A673 (cell line): Measurements from ENCODE around the gene FFAR2. TPM values are rescaled to one million over a fixed set of nuclear protein-coding genes. Genes with fewer than 3 reads are reported as not detected.
"Not testable (repeated sequence)": the region's sequence is repeated elsewhere in the genome, so short reads cannot be mapped to it uniquely, and the experiment has no call there.

Experiments used
- BruUV-seq: library from RNA; stranded (reverse); fragments of 400-500 nt; replicated peaks from 2 replicates; lab custom pipeline; 2021; lab: Mats Ljungman, UMichigan
- CTCF ChIA-PET: fragments of 300-600 bp; sonication (Branson Sonifier 250); formaldehyde crosslinking; loops from one replicate; lab custom pipeline; 2022; ENCODE audit warnings: antibody characterized with exemption; lab: Charles Lee
- POLR2A ChIA-PET: fragments of 300-600 bp; sonication (Branson Sonifier 250); formaldehyde crosslinking; loops from one replicate; lab custom pipeline; 2022; ENCODE audit warnings: antibody characterized with exemption; ENCODE audit not compliant: low non-redundant PET; lab: Charles Lee
- DNase-seq: peaks from one replicate; pipeline ENCODE4 v3.0.0-alpha.2; 2015; ENCODE audit warnings: low spot score
- H3K27ac ChIP-seq: fragments of 200-600 bp; sonication (generic); 2 replicates; pipeline ENCODE4 v1.5.1; 2016; ENCODE audit warnings: mixed run types, low read depth, mild to moderate bottlenecking, mixed read lengths, antibody characterized with exemption, low read length; ENCODE audit not compliant: poor library complexity, severe bottlenecking
- H3K27me3 ChIP-seq: fragments of 200-600 bp; sonication (generic); replicated peaks from 2 replicates; pipeline ENCODE4 v1.6.1; 2017; ENCODE audit warnings: mixed run types, low read depth, mild to moderate bottlenecking, mixed read lengths, antibody characterized with exemption, low read length; ENCODE audit not compliant: insufficient read depth, poor library complexity
- H3K36me3 ChIP-seq: fragments of 200-600 bp; sonication (generic); 2 replicates; pipeline ENCODE4 v1.6.1; 2016; ENCODE audit warnings: mixed run types, mild to moderate bottlenecking, mixed read lengths, antibody characterized with exemption, low read length; ENCODE audit not compliant: insufficient read depth, poor library complexity, severe bottlenecking
- H3K4me1 ChIP-seq: fragments of 200-600 bp; sonication (generic); 2 replicates; pipeline ENCODE4 v1.6.1; 2017; ENCODE audit warnings: mixed run types, mild to moderate bottlenecking, mixed read lengths, antibody characterized with exemption, low read length; ENCODE audit not compliant: insufficient read depth, poor library complexity, severe bottlenecking
- H3K4me3 ChIP-seq: fragments of 200-600 bp; sonication (generic); 2 replicates; pipeline ENCODE4 v1.5.1; 2016; ENCODE audit warnings: low read depth, mixed run types, mild to moderate bottlenecking, mixed read lengths, low read length; ENCODE audit not compliant: poor library complexity, severe bottlenecking
- H3K9me3 ChIP-seq: fragments of 200-600 bp; sonication (generic); 2 replicates; pipeline ENCODE4 v1.6.1; 2016; ENCODE audit warnings: mixed run types, low read depth, mild to moderate bottlenecking, mixed read lengths, antibody characterized with exemption, low read length; ENCODE audit not compliant: poor library complexity, severe bottlenecking
- CTCF ChIP-seq: fragments of 300-800, 200-600 bp; sonication (generic); conservative IDR thresholded peaks from 2 replicates; pipeline ENCODE4 v1.5.1; 2017; ENCODE audit warnings: low read depth, mild to moderate bottlenecking, antibody characterized with exemption, low read length, moderate library complexity, mixed read lengths
- EZH2 ChIP-seq: fragments of 200-600 bp; sonication (generic); IDR thresholded peaks from 2 replicates; pipeline ENCODE4 v1.6.1; 2017; ENCODE audit warnings: borderline replicate concordance, low read depth, mild to moderate bottlenecking, mixed read lengths, antibody characterized with exemption, low read length; ENCODE audit not compliant: poor library complexity, severe bottlenecking
- intact Hi-C: fragments of 100-400 bp; cut with micrococcal nuclease; formaldehyde crosslinking; loops from one replicate; pipeline ENCODE4 v1.10.0; 2022; ENCODE audit not compliant: unreplicated experiment
- total RNA-seq: library from RNA; stranded (reverse); gene quantifications from 2 replicates; pipeline ENCODE4 v1.2.3, GENCODE V29; 2021

FFAR2 gene
- total RNA-seq, 1 experiment from 2014 or later, result not detected

DNA sequence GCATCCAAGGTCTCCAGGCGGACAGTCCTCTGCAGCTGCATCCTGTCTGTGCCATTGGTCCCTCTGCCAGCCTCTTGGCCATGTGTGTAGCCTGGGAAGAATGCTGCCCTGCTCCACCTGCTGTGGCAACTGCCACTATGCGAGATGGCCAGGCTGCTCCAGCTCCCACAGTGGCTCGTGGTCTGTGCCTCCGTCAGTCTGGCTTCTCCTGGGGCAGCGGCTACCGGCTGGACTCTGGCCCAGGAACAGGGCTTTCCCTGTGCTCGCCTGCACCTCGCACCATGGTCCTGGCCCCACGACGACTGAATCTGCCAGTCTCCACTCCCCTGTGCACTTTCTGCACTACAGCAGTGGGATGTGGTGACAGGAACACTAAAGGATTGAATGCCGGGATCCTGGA, 26.7 kb upstream of the FFAR2 start:
- H3K4me3 ChIP-seq, result no peak overlapping the region
- DNase-seq, result no peak
- POLR2A ChIA-PET, result no interaction called here
- no peaks in the 10 kb centered on the region for H3K4me1 ChIP-seq
- TF ChIP-seq CTCF (no peak), EZH2 (no peak)
- H3K36me3 ChIP-seq, result no peaks in the 10 kb centered on the region
- CTCF ChIA-PET, result no interaction called here
- intact Hi-C loops, result no loop called here
- H3K27ac ChIP-seq, result no peak overlapping the region
- no peaks in the 10 kb centered on the region for H3K9me3 ChIP-seq
- no TSS peak for BruUV-seq
- peaks cover 25% of the 10 kb centered on the region for H3K27me3 ChIP-seq

DNA sequence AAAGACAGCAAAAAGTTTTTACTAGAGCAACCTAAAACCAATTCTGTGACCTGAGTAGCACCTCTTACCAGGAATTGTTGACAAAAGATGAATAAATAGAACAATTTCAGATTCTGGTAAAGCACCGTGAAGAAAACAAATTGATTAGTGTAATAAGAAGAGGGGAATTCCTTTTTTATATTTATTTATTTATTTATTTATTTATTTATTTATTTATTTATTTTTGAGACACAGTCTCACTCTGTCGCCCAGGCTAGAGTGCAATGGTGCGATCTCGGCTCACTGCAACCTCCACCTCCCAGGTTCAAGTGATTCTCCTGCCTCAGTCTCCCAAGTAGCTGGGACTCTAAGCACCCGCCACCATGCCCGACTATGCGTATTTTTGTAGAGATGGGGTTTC, 24.7 kb upstream of the FFAR2 start:
- intact Hi-C loops, POLR2A ChIA-PET, H3K27me3 ChIP-seq, CTCF ChIA-PET, H3K4me1 ChIP-seq, DNase-seq, H3K9me3 ChIP-seq, H3K36me3 ChIP-seq, BruUV-seq, H3K27ac ChIP-seq, H3K4me3 ChIP-seq: not testable (repeated sequence)

DNA sequence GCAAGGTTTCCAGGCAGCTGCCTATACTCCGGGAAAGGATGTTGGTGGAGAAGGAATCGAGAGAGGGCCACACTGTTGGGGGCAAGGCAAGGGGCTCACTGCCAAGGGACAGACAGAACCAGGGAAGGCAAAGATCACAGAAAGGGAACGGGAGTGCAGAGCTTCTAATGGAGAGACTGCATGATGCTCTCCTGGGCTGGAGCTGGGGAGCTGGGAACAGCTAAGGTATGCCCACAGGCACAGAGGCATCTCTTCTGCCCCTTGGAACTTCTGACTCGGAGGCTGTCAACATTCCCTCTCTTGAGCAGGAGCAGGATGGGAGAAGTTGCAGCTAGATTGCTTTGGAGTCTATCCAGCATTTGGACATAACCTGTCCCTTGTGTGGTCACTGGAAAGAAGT, 22.4 kb upstream of the FFAR2 start:
- no peak for DNase-seq
- no TSS peak for BruUV-seq
- Histone ChIP-seq H3K4me3 (no peak overlapping the region), H3K27ac (no peak overlapping the region), H3K4me1 (no peaks in the 10 kb centered on the region), H3K36me3 (no peaks in the 10 kb centered on the region), H3K27me3 (no peaks in the 10 kb centered on the region), H3K9me3 (no peaks in the 10 kb centered on the region)
- no peak for TF ChIP-seq EZH2
- no peak for TF ChIP-seq CTCF
- POLR2A ChIA-PET, result no interaction called here
- CTCF ChIA-PET, result no interaction called here
- intact Hi-C loops, result no loop called here

GRCh38 chr19:35427187-35427586, 20.9 kb upstream of the FFAR2 start:
- intact Hi-C loops, result no loop called here
- no peaks in the 10 kb centered on the region for H3K9me3 ChIP-seq
- no peaks in the 10 kb centered on the region for H3K27me3 ChIP-seq
- H3K36me3 ChIP-seq, result no peaks in the 10 kb centered on the region
- H3K4me3 ChIP-seq, result no peak overlapping the region
- CTCF ChIA-PET, result no interaction called here
- TF ChIP-seq EZH2 (no peak), CTCF (no peak)
- BruUV-seq, result no TSS peak
- DNase-seq, result no peak
- POLR2A ChIA-PET, result no interaction called here
- H3K27ac ChIP-seq, result no peak overlapping the region
- H3K4me1 ChIP-seq, result no peaks in the 10 kb centered on the region
